Measurements from ENCODE around the gene FKBP10. TPM values are rescaled to one million over a fixed set of nuclear protein-coding genes. Genes with fewer than 3 reads are reported as not detected.

Gene FKBP10
- total and polyA plus RNA-seq, 9 of the 15 experiments (the other 6 are each of a cell fraction or from before 2014, with no cell fraction given): 0.03 to 3.0 (median 1.4) TPM; not detected in 1

DNA sequence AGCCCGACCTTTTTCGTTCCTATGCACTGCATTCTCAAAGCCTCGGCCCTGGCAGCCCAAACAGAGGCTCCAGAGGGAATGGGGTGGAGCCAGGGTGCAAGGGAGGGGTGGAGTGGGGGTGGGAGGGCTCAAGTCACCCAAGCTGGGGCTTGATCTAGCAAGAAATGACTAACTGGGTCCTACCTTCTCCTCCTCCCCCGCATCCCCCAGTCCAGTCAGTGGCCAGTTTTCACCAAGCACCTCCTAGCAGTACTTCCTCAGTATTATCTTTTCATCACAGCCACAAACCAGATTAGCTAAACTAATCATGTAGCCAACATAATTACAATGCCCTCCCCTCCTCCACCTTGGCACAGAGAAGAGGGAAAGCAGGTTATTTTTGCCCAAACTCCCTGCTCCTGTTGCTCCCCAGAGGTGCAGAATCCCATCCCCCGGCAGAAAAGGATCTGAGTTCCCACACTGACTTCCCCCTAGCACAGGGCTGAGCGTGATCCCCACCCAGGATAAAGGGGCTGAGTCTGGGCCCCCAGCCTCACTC, 28.5 kb upstream of the FKBP10 start (continued):
- TF ChIP-seq, protein P1, sequence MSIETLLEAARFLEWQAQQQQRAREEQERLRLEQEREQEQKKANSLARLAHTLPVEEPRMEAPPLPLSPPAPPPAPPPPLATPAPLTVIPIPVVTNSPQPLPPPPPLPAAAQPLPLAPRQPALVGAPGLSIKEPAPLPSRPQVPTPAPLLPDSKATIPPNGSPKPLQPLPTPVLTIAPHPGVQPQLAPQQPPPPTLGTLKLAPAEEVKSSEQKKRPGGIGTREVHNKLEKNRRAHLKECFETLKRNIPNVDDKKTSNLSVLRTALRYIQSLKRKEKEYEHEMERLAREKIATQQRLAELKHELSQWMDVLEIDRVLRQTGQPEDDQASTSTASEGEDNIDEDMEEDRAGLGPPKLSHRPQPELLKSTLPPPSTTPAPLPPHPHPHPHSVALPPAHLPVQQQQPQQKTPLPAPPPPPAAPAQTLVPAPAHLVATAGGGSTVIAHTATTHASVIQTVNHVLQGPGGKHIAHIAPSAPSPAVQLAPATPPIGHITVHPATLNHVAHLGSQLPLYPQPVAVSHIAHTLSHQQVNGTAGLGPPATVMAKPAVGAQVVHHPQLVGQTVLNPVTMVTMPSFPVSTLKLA (conservative IDR thresholded peaks at IDR 0.05): 0 out of 4 replicates have a peak, but pooled peaks of 1 of the 2 experiments have one; percentile 42
- TF ChIP-seq SRSF1 (IDR thresholded peaks at IDR 0.05; ENCODE audit: low read depth, low read length) (no peak), GATA2 (CRISPR knock-in tag; IDR thresholded peaks at IDR 0.05) (peak; percentile 83), ZKSCAN8 (CRISPR knock-in tag; IDR thresholded peaks at IDR 0.05) (no peak), RCOR1 (IDR thresholded peaks at IDR 0.05; ENCODE audit: borderline replicate concordance in 1 of 2, low read depth in 2 of 2, low read length in 2 of 2) (peak in 1 of 2 experiments; percentile 75; a peak in 2 of 4 replicates), SPI1 (IDR thresholded peaks at IDR 0.05; ENCODE audit: borderline replicate concordance, low read depth, low read length) (peak; percentile 72; the same call in 1 of the 2 replicates), GATAD2B (IDR thresholded peaks at IDR 0.05; ENCODE audit: borderline replicate concordance) (no peak), HDAC1 (IDR thresholded peaks at IDR 0.05) (peak in 1 of 2 experiments; percentile 86; a peak in 2 of 4 replicates), XRCC5 (IDR thresholded peaks at IDR 0.05; ENCODE audit: low read depth, low read length) (no peak), MEF2D (tag; conservative IDR thresholded peaks at IDR 0.05; ENCODE audit: low read depth) (peak; percentile 49), ZNF707 (CRISPR knock-in tag; conservative IDR thresholded peaks at IDR 0.05) (no peak), DPF2 (IDR thresholded peaks at IDR 0.05) (peak; percentile 94), ARNT (IDR thresholded peaks at IDR 0.05) (peak in 1 of 2 experiments; percentile 58; a peak in 1 of 4 replicates), SP2 (IDR thresholded peaks at IDR 0.05; ENCODE audit: extremely low read depth, low read depth, low read length, poor library complexity, severe bottlenecking) (no peak), TCF3 (CRISPR knock-in tag; IDR thresholded peaks at IDR 0.05) (0 out of 2 replicates have a peak, but pooled peaks have one; percentile 19), CC2D1A (IDR thresholded peaks at IDR 0.05) (peak; percentile 30; the same call in 1 of the 2 replicates), ZNF24 (IDR thresholded peaks at IDR 0.05) (no peak)
- TF ChIP-seq, protein P2, sequence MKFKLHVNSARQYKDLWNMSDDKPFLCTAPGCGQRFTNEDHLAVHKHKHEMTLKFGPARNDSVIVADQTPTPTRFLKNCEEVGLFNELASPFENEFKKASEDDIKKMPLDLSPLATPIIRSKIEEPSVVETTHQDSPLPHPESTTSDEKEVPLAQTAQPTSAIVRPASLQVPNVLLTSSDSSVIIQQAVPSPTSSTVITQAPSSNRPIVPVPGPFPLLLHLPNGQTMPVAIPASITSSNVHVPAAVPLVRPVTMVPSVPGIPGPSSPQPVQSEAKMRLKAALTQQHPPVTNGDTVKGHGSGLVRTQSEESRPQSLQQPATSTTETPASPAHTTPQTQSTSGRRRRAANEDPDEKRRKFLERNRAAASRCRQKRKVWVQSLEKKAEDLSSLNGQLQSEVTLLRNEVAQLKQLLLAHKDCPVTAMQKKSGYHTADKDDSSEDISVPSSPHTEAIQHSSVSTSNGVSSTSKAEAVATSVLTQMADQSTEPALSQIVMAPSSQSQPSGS (CRISPR knock-in tag; IDR thresholded peaks at IDR 0.05): no peak
- TF ChIP-seq, protein P3, sequence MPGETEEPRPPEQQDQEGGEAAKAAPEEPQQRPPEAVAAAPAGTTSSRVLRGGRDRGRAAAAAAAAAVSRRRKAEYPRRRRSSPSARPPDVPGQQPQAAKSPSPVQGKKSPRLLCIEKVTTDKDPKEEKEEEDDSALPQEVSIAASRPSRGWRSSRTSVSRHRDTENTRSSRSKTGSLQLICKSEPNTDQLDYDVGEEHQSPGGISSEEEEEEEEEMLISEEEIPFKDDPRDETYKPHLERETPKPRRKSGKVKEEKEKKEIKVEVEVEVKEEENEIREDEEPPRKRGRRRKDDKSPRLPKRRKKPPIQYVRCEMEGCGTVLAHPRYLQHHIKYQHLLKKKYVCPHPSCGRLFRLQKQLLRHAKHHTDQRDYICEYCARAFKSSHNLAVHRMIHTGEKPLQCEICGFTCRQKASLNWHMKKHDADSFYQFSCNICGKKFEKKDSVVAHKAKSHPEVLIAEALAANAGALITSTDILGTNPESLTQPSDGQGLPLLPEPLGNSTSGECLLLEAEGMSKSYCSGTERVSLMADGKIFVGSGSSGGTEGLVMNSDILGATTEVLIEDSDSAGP (CRISPR knock-in tag; IDR thresholded peaks at IDR 0.05): no peak
- TF ChIP-seq, protein P4, sequence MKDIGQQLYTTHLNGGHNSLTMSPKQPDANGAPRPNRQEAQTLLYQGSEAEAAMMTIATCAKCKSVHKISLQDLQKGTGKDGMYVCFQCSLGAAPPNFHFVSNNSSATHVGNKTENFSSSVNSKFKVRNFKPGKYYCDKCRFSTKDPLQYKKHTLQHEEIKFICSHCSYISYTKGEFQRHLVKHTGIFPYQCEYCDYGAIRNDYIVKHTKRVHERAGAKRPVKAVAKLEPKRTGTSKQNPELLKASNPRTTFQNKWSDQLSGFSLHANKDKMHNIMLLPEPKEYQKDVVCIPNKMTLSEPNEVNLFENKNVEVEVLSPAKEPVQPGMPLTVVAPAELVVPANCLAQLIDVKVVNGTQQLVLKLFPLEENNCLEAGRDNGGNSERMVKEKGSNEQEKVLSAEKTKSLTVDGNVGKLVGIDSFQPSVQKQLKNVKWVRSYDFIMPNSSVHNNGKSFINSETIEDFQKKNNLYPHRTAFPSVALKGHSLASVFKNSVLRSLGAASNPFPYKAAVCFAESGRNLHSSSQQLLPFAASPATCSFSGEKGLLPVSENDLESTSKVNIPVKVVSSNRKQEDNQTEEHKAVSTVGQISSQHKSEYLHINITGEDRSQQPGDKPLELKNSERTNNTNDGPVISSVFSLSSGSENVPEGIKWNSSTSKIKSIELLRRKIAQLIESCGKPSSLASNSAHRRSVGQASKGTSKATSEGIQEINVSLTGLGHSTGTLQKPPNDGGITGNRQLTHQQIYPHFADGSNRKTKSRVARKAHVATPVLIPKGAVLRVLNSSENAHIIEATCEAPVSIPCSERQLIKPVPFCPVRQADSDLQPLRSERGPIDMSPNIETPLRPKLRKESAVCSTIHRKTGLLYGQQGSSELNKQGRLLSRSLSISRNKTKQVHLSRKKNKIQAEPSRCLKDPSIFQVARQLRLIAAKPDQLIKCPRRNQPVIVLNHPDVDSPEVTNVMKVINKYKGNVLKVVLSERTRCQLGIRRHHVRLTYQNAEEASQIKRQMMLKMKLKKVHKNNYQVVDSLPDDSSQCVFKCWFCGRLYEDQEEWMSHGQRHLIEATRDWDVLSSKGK (CRISPR knock-in tag; IDR thresholded peaks at IDR 0.05): no peak

Data from K562 (cell line).